Measurements from ENCODE around the gene HAUS7.

DNA sequence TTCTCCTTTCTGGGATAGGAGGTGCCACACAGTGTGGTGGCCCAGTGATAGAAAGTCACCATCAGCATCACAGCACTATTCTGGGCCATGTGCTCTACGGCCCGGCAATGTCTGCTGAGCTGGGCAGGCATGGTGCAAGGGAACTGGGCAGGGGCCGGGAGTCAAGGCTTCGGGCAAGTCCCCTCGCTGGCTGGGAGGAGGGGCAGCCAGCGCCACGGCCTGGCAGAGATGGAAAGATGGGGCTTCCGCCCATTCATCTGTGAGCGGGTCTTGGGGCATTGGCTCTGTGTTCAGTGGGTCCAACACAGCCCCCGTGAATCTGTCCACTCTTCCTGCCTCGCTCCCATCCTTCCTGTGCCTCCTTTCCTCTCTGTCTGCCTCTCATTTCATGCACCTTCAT lies 40.0 kb upstream of the HAUS7 start:
- no peak for TF ChIP-seq POLR2AphosphoS5 (IDR thresholded peaks at IDR 0.05)
- TF ChIP-seq, protein P1, sequence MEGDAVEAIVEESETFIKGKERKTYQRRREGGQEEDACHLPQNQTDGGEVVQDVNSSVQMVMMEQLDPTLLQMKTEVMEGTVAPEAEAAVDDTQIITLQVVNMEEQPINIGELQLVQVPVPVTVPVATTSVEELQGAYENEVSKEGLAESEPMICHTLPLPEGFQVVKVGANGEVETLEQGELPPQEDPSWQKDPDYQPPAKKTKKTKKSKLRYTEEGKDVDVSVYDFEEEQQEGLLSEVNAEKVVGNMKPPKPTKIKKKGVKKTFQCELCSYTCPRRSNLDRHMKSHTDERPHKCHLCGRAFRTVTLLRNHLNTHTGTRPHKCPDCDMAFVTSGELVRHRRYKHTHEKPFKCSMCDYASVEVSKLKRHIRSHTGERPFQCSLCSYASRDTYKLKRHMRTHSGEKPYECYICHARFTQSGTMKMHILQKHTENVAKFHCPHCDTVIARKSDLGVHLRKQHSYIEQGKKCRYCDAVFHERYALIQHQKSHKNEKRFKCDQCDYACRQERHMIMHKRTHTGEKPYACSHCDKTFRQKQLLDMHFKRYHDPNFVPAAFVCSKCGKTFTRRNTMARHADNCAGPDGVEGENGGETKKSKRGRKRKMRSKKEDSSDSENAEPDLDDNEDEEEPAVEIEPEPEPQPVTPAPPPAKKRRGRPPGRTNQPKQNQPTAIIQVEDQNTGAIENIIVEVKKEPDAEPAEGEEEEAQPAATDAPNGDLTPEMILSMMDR (IDR thresholded peaks at IDR 0.05) = no peak
- no peak for TF ChIP-seq POLR2A (IDR thresholded peaks at IDR 0.05)
